ENCODE measurements around the gene PRKRA.
"Not testable (repeated sequence)": the region's sequence is repeated elsewhere in the genome, so short reads cannot be mapped to it uniquely, and the experiment has no call there.

The PRKRA gene

GRCh38 chr2:178413472-178414265 is 37.3 kb downstream of the PRKRA start:
- peak overlapping the region; percentile 91 for H3K27ac ChIP-seq (ENCODE audit: low read length)
- H3K36me3 ChIP-seq (ENCODE audit: control insufficient read depth in 1 of 2, insufficient read depth in 2 of 2, low read length in 2 of 2): no peaks in the 10 kb centered on the region
- H3K4me1 ChIP-seq (ENCODE audit: control insufficient read depth in 1 of 2, insufficient read depth in 2 of 2, low read length in 2 of 2): peaks cover 0 to 5% of the 10 kb centered on the region in 2 donors
- no peaks in the 10 kb centered on the region for H3K27me3 ChIP-seq (ENCODE audit: low read depth, low read length)
- no peaks in the 10 kb centered on the region for H3K9me3 ChIP-seq (ENCODE audit: control insufficient read depth in 1 of 2, low read length in 2 of 2)
- H3K4me3 ChIP-seq (ENCODE audit: low read depth in 1 of 2, low read length in 2 of 2): peak overlapping the region; percentile 77 to 89

DNA sequence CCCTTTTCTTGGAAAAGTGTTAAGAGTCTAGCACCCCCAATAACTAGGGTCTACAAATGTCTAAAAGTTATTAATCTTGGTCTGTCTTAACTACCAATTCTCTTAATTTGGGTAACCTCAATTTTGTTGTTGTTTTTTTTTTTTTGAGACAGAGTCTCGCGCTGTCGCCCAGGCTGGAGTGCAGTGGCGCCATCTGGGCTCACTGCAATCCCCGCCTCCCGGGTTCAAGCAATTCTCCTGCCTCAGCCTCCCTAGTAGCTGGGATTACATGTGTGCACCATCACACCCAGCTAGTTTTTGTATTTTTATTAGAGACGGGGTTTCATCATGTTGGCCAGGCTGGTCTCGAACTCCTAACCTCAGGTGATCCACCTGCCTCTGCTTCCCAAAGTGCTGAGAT is 38.5 kb downstream of the PRKRA start:
- H3K9me3 ChIP-seq (ENCODE audit: control insufficient read depth in 1 of 2, low read length in 2 of 2); H3K4me1 ChIP-seq (ENCODE audit: control insufficient read depth in 1 of 2, insufficient read depth in 2 of 2, low read length in 2 of 2); H3K27ac ChIP-seq (ENCODE audit: low read length): not testable (repeated sequence)

DNA sequence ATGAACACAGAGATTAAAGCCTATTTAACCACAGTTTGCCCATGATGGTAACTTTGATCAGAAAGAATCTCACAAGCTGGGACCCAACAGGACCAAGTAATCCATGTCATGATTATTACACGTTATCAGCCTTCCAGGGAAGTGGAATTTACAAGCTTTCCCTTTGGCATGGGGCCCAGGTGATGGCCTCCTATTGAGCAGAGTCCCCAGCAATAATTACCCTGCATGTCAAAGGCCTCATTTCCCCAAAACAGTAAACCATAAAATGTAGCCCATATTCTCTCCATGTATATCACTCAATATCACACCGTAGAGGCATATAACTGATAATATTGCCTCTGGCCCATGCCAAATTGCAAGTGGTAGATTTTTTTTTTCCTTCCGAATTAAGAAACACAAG is 38.9 kb downstream of the PRKRA start:
- Histone ChIP-seq H3K9me3 (ENCODE audit: control insufficient read depth in 1 of 2, low read length in 2 of 2) (no peaks in the 10 kb centered on the region), H3K27ac (ENCODE audit: low read length) (no peak overlapping the region), H3K27me3 (ENCODE audit: low read depth, low read length) (no peaks in the 10 kb centered on the region), H3K36me3 (ENCODE audit: control insufficient read depth in 1 of 2, insufficient read depth in 2 of 2, low read length in 2 of 2) (no peaks in the 10 kb centered on the region), H3K4me1 (ENCODE audit: control insufficient read depth in 1 of 2, insufficient read depth in 2 of 2, low read length in 2 of 2) (peaks cover 0 to 5% of the 10 kb centered on the region in 2 donors), H3K4me3 (ENCODE audit: low read depth in 1 of 2, low read length in 2 of 2) (no peak overlapping the region)

More for the DNA sequence above, 38.5 kb downstream of the PRKRA start:
- not testable (repeated sequence) for H3K27me3 ChIP-seq (ENCODE audit: low read depth, low read length); H3K36me3 ChIP-seq (ENCODE audit: control insufficient read depth in 1 of 2, insufficient read depth in 2 of 2, low read length in 2 of 2); H3K4me3 ChIP-seq (ENCODE audit: low read depth in 1 of 2, low read length in 2 of 2)

DNA sequence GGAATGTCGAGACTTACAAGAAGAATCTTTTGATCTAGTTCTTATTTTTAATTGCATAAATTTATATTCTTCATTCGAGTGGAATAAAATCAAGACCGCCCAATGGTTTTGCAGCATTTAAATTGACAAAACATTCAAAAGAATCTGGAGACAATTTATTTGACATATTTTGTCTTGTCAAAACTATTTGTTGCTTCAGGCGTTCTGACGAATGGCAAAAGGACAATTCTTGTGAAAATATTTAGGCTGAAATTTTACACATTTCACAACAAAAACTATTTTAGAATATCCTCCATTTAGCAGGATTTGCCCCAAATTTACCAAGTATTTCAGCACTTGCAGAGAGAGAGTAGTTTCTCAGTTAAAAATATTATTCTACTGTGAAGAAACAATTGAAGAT is 41.7 kb downstream of the PRKRA start:
- no peaks in the 10 kb centered on the region for H3K36me3 ChIP-seq (ENCODE audit: control insufficient read depth in 1 of 2, insufficient read depth in 2 of 2, low read length in 2 of 2)
- H3K4me3 ChIP-seq (ENCODE audit: low read depth in 1 of 2, low read length in 2 of 2): no peak overlapping the region
- H3K27ac ChIP-seq (ENCODE audit: low read length): no peak overlapping the region
- H3K9me3 ChIP-seq (ENCODE audit: control insufficient read depth in 1 of 2, low read length in 2 of 2): no peaks in the 10 kb centered on the region
- H3K27me3 ChIP-seq (ENCODE audit: low read depth, low read length): no peaks in the 10 kb centered on the region
- no peaks in the 10 kb centered on the region for H3K4me1 ChIP-seq (ENCODE audit: control insufficient read depth in 1 of 2, insufficient read depth in 2 of 2, low read length in 2 of 2)

DNA sequence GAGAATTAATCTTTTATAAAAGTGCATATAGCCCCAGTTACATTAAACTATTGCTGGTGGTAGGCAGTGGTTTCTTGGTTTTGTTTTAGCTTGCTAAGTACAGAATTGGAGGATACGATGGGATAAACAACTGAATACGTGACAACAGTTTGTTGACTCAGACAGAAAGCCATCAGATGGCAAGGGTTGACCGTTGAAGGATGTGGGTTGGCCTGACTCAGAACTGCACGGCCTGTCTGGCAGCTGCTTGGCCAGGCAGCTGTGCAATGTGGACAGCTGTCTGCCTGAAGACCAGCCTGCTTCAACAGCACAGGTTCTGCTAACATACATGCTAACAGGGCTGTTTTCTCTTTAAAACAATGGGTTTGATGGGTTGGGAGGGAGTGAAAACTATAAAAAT is 46.6 kb downstream of the PRKRA start:
- Histone ChIP-seq H3K9me3 (ENCODE audit: control insufficient read depth in 1 of 2, low read length in 2 of 2) (no peaks in the 10 kb centered on the region), H3K4me1 (ENCODE audit: control insufficient read depth in 1 of 2, insufficient read depth in 2 of 2, low read length in 2 of 2) (no peaks in the 10 kb centered on the region), H3K36me3 (ENCODE audit: control insufficient read depth in 1 of 2, insufficient read depth in 2 of 2, low read length in 2 of 2) (no peaks in the 10 kb centered on the region), H3K27me3 (ENCODE audit: low read depth, low read length) (no peaks in the 10 kb centered on the region), H3K27ac (ENCODE audit: low read length) (no peak overlapping the region), H3K4me3 (ENCODE audit: low read depth in 1 of 2, low read length in 2 of 2) (no peak overlapping the region)

DNA sequence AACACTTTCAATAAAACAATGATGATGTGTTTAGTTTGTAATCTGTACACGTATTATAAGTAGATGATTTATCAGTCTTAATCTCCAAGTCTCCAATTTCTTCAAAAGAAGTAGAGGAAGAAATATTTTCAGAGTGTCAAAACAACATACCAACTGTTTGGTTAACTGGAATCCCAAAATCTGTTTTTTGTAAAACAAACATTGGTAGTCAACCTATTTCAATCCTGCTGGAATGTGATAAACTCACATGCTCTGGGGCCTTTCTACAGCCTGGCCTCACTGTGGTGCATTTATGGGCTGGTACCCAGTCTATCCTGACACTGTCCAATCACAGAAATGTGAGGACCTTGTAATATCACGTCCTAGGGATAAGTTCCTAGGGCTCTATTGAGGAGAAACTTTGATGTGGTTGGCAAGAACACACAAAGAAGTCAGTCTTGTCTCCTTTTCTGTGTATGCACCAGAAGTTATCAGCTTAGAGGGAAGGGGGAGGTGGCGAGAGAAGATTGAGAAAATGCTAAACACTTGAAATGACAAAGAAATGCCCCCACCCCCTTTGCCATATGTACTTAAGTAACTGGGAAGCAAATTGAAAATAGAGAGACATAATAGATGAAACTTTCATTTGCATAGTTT is 47.2 kb downstream of the PRKRA start:
- Histone ChIP-seq H3K27ac (ENCODE audit: low read length) (no peak overlapping the region), H3K9me3 (ENCODE audit: control insufficient read depth in 1 of 2, low read length in 2 of 2) (no peaks in the 10 kb centered on the region), H3K4me3 (ENCODE audit: low read depth in 1 of 2, low read length in 2 of 2) (no peak overlapping the region)

DNA sequence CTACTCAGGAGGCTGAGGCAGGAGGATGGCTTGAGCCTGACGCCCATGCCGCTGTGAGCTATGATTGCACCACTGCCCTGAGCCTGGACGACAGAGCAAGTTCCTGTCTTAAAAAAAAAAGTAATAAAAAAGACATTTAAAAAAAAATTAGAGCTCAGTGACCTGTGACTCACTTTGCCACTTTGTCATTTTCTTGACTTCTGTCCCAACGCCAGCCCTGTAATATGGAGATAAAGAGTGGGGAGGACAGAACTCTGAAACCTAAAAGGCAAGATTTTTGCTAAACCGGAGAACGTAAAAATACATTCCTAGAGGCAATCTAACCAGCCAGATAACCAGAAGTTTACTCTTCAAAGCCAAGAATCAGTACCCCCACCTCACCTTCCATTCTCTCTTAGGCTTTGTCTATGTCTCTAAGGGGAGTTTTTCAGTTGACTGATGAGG is 49.0 kb downstream of the PRKRA start:
- Histone ChIP-seq H3K4me3 (ENCODE audit: low read depth in 1 of 2, low read length in 2 of 2) (no peak overlapping the region), H3K27ac (ENCODE audit: low read length) (no peak overlapping the region), H3K4me1 (ENCODE audit: control insufficient read depth in 1 of 2, insufficient read depth in 2 of 2, low read length in 2 of 2) (no peaks in the 10 kb centered on the region), H3K9me3 (ENCODE audit: control insufficient read depth in 1 of 2, low read length in 2 of 2) (no peaks in the 10 kb centered on the region), H3K27me3 (ENCODE audit: low read depth, low read length) (no peaks in the 10 kb centered on the region), H3K36me3 (ENCODE audit: control insufficient read depth in 1 of 2, insufficient read depth in 2 of 2, low read length in 2 of 2) (no peaks in the 10 kb centered on the region)

More for the DNA sequence above, 47.2 kb downstream of the PRKRA start:
- H3K36me3 ChIP-seq (ENCODE audit: control insufficient read depth in 1 of 2, insufficient read depth in 2 of 2, low read length in 2 of 2): no peaks in the 10 kb centered on the region
- no peaks in the 10 kb centered on the region for H3K27me3 ChIP-seq (ENCODE audit: low read depth, low read length)
- H3K4me1 ChIP-seq (ENCODE audit: control insufficient read depth in 1 of 2, insufficient read depth in 2 of 2, low read length in 2 of 2): no peaks in the 10 kb centered on the region

DNA sequence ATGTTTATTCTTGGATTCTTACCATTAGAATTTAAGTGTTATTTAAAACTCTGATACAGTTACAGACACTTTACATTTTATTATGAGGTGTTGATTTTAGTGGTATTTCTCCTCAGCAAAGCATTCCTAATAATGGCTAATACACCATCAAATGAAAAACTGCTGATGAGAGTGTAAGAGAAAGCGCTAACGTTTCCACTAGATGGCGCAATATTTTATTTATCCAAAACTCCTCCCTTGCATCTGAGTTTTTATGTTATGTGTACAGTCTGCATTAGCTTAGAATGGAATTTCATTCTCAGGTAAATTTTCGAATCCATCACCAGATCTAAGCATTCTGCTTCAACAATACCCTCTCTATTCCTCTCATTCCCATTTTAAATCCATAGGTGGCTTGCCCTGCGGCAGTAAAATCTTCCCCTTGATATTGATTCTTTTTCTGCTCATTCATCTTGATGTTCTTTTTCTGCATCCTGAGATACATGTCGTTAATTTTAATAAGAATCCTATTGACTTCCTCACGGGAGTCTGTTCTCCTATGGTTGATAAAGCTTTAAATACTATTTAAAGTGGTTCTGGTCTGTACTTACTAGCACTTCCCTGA is 53.9 kb downstream of the PRKRA start:
- Histone ChIP-seq H3K4me3 (ENCODE audit: low read depth in 1 of 2, low read length in 2 of 2) (no peak overlapping the region), H3K36me3 (ENCODE audit: control insufficient read depth in 1 of 2, insufficient read depth in 2 of 2, low read length in 2 of 2) (no peaks in the 10 kb centered on the region), H3K9me3 (ENCODE audit: control insufficient read depth in 1 of 2, low read length in 2 of 2) (no peaks in the 10 kb centered on the region), H3K27ac (ENCODE audit: low read length) (no peak overlapping the region), H3K27me3 (ENCODE audit: low read depth, low read length) (no peaks in the 10 kb centered on the region), H3K4me1 (ENCODE audit: control insufficient read depth in 1 of 2, insufficient read depth in 2 of 2, low read length in 2 of 2) (no peaks in the 10 kb centered on the region)

DNA sequence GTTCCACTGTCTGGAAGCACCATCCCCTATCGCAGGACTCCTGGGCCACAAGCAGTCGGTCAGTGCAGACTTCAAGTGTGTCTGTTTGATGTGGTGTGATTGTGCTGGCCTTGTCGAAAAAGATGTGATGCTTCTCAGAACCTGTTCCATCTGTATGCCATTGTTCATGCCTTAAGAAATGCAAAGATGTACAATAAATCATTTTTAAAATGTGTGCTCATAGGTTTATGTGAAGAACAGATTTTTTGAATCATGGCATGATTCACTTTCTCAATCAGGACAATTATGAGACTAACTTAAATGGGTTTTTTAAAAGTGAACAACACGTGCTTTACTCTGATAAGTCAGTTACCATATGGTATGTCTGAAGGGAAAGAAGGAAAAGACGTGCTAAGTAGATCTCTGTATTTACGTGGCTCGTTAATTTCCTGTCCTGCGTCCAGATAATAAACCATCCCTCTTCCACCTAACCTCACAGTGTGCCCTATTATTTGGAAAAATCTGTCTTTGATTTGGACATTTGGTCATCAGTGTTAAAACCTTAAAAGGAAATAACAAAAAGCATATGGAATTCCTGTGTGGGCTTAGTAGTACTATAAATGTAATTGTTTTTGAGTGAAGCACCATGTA is 54.9 kb downstream of the PRKRA start:
- Histone ChIP-seq H3K27me3 (ENCODE audit: low read depth, low read length) (no peaks in the 10 kb centered on the region), H3K36me3 (ENCODE audit: control insufficient read depth in 1 of 2, insufficient read depth in 2 of 2, low read length in 2 of 2) (no peaks in the 10 kb centered on the region), H3K4me3 (ENCODE audit: low read depth in 1 of 2, low read length in 2 of 2) (no peak overlapping the region), H3K27ac (ENCODE audit: low read length) (no peak overlapping the region), H3K9me3 (ENCODE audit: control insufficient read depth in 1 of 2, low read length in 2 of 2) (no peaks in the 10 kb centered on the region), H3K4me1 (ENCODE audit: control insufficient read depth in 1 of 2, insufficient read depth in 2 of 2, low read length in 2 of 2) (no peaks in the 10 kb centered on the region)

DNA sequence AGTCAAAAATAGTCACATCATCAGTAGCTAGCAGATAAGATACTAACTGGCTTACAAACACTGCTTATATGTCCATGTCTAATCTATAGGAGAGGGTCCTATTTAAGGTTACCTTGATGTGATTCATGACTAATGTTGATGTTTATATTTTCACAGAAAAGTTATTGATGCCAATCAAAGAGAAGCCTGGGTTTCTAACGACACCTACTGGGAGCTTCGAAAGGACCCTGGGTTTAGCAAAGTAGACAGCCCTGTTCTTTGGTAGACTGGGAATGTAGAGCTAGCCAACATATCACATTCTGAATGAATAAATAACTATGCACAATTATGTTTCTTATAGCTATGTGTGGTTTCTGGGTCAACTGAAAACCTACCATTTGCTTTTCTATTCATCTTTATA is 55.7 kb downstream of the PRKRA start:
- Histone ChIP-seq H3K4me3 (ENCODE audit: low read depth in 1 of 2, low read length in 2 of 2) (no peak overlapping the region), H3K36me3 (ENCODE audit: control insufficient read depth in 1 of 2, insufficient read depth in 2 of 2, low read length in 2 of 2) (no peaks in the 10 kb centered on the region), H3K27me3 (ENCODE audit: low read depth, low read length) (no peaks in the 10 kb centered on the region), H3K9me3 (ENCODE audit: control insufficient read depth in 1 of 2, low read length in 2 of 2) (no peaks in the 10 kb centered on the region), H3K4me1 (ENCODE audit: control insufficient read depth in 1 of 2, insufficient read depth in 2 of 2, low read length in 2 of 2) (no peaks in the 10 kb centered on the region), H3K27ac (ENCODE audit: low read length) (no peak overlapping the region)

GRCh38 chr2:178394859-178395258 is 56.1 kb downstream of the PRKRA start:
- H3K27me3 ChIP-seq (ENCODE audit: low read depth, low read length): no peaks in the 10 kb centered on the region
- no peaks in the 10 kb centered on the region for H3K9me3 ChIP-seq (ENCODE audit: control insufficient read depth in 1 of 2, low read length in 2 of 2)
- no peaks in the 10 kb centered on the region for H3K4me1 ChIP-seq (ENCODE audit: control insufficient read depth in 1 of 2, insufficient read depth in 2 of 2, low read length in 2 of 2)
- no peaks in the 10 kb centered on the region for H3K36me3 ChIP-seq (ENCODE audit: control insufficient read depth in 1 of 2, insufficient read depth in 2 of 2, low read length in 2 of 2)
- no peak overlapping the region for H3K27ac ChIP-seq (ENCODE audit: low read length)
- H3K4me3 ChIP-seq (ENCODE audit: low read depth in 1 of 2, low read length in 2 of 2): no peak overlapping the region
